KOPT-K1 (cell line): Measurements from ENCODE around the gene PRR20G.

Source experiments
- H3K27ac ChIP-seq: fragments of 200-600 bp; sonication (generic); 2 replicates; pipeline ENCODE4 v1.5.1; 2016; ENCODE audit warnings: antibody characterized with exemption, mild to moderate bottlenecking, low read depth, low read length; ENCODE audit not compliant: poor library complexity, severe bottlenecking
- H3K36me3 ChIP-seq: fragments of 200-600 bp; sonication (generic); 2 replicates; pipeline ENCODE4 v1.5.1; 2017; ENCODE audit warnings: antibody characterized with exemption, mild to moderate bottlenecking, low read length, moderate library complexity; ENCODE audit not compliant: insufficient read depth
- H3K9me3 ChIP-seq: fragments of 200-600 bp; sonication (generic); 2 replicates; pipeline ENCODE4 v1.5.1; 2017; ENCODE audit warnings: antibody characterized with exemption, low read length, mild to moderate bottlenecking; ENCODE audit not compliant: insufficient read depth, poor library complexity, severe bottlenecking

PRR20G gene

GRCh38 chr3:127286571-127287140 lies 1.2 kb downstream of the PRR20G start:
- no peaks in the 10 kb centered on the region for H3K36me3 ChIP-seq
- H3K9me3 ChIP-seq, result peaks cover 10% of the 10 kb centered on the region
- H3K27ac ChIP-seq, result no peak overlapping the region

DNA sequence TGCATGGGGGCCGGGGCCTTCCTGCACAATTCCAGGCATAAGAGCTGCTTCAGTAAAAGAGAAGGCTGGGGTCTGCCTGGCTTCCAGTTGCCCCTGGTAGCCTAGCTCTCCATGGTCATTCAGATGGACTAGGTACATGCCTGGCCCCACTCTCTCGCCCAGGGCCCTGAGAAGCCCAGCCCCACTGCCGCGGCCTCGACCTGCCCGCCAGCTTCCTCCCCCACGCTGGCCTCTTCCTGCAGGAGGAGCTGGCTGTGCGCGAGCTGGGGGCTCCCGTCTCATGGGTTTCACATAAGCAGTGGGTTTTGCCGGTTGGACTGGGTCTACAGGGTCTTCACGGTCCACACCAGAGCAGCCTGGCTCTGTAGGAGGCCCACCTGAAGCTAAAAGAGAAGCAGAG lies 3.6 kb downstream of the PRR20G start:
- no peak overlapping the region for H3K27ac ChIP-seq
- H3K36me3 ChIP-seq, result no peaks in the 10 kb centered on the region
- peaks cover 10% of the 10 kb centered on the region for H3K9me3 ChIP-seq

DNA sequence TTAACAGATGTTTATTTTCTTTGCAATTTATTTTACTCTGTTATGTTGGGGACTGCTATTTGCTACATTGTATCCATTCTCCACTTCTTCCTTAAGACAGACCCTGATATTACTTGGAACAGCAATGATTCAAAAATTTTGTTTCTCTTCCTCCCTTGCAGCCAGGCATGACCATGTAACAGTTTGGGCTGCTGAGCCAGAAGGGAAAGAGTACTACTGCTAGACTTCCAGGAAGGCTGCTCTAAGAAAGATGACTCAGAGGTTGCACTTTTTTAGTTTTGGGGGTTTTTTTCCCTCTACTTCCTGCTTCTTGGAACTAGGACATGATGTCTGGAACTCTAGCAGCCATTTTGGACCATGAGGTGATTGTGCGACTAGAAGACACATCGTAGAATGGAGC lies 10.3 kb downstream of the PRR20G start:
- Histone ChIP-seq H3K27ac (no peak overlapping the region), H3K9me3 (peaks cover 33% of the 10 kb centered on the region), H3K36me3 (no peaks in the 10 kb centered on the region)

DNA sequence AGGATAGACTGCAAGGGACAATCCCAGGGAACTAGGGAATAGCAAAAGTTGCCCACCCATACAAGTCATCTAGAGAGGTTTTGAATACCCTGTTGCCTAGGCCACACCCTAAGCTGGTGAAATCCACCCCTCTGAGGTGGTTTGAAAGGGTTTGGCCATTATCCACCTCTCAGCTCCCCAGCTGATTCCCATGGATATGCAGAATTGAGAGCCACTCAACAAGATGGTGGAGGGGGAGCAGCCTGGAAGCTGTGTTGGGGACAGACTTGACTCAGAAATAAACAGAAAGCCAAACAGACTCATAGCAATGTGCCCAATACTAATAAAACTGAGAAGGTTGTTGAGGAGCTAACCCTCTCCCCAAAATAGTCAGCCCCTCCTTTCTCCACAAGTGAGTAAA lies 10.9 kb downstream of the PRR20G start:
- Histone ChIP-seq H3K36me3 (no peaks in the 10 kb centered on the region), H3K27ac (no peak overlapping the region)

GRCh38 chr3:127276396-127276795 lies 11.4 kb downstream of the PRR20G start:
- Histone ChIP-seq H3K27ac (no peak overlapping the region), H3K36me3 (no peaks in the 10 kb centered on the region), H3K9me3 (peaks cover 36% of the 10 kb centered on the region)

More for the DNA sequence above, 10.9 kb downstream of the PRR20G start:
- peaks cover 31% of the 10 kb centered on the region for H3K9me3 ChIP-seq

DNA sequence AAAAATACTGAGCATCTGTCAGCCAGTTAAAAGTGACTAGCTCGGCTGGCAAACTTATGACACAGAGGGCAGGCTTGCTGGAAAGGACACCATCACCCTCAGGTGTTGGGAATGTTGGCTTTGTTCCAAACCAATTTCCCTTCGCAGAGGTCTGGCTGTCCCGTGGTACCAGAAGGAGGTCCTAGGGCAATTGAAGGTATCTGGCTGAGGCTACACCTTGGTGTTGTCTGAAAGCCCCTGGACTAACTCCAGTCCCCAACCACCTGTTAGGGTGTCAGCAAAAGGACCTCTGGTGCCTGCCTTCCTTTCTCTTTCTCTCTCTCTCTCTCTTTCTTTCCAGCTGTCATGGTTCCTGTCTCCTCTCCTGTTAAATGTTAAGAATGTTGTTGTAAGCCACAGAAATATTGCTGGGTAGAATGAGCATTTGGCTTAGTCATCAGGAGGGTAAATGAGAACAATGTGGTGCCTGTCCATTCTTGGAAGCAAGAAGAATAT lies 12.5 kb downstream of the PRR20G start:
- Histone ChIP-seq H3K9me3 (peaks cover 38% of the 10 kb centered on the region), H3K36me3 (no peaks in the 10 kb centered on the region), H3K27ac (no peak overlapping the region)

GRCh38 chr3:127274200-127274760 lies 13.6 kb downstream of the PRR20G start:
- H3K36me3 ChIP-seq, result no peaks in the 10 kb centered on the region
- no peak overlapping the region for H3K27ac ChIP-seq
- H3K9me3 ChIP-seq, result peaks cover 49% of the 10 kb centered on the region

- Histone ChIP-seq H3K27ac (no peak overlapping the region), H3K9me3 (peaks cover 60% of the 10 kb centered on the region), H3K36me3 (no peaks in the 10 kb centered on the region)
Measured at GRCh38 chr3:127273206-127273605, 14.6 kb downstream of the PRR20G start.

DNA sequence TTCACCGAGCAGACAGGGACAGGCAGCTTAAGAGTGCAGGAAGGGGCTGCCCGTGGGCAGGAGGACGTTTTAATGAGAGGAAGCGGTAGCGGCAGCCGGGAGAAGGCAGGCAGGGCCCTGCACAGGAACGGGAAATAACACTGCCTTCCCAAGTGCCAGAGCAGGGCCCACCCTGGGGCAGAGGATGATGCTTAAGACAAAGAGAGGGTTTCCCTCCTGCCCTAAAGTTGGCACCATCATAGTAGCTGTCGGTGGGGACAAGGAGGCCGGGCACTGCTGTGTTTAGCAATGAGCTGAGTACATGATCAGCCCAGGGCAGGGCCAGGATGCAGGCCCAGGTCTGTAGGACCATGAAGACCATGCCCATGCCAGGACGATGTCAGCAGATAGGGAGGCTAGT lies 21.7 kb downstream of the PRR20G start:
- Histone ChIP-seq H3K27ac (no peak overlapping the region), H3K9me3 (peaks cover 27% of the 10 kb centered on the region), H3K36me3 (no peaks in the 10 kb centered on the region)

- H3K27ac ChIP-seq, result no peak overlapping the region
- peaks cover 27% of the 10 kb centered on the region for H3K9me3 ChIP-seq
- no peaks in the 10 kb centered on the region for H3K36me3 ChIP-seq
Measured at GRCh38 chr3:127265581-127265981, 22.3 kb downstream of the PRR20G start.

DNA sequence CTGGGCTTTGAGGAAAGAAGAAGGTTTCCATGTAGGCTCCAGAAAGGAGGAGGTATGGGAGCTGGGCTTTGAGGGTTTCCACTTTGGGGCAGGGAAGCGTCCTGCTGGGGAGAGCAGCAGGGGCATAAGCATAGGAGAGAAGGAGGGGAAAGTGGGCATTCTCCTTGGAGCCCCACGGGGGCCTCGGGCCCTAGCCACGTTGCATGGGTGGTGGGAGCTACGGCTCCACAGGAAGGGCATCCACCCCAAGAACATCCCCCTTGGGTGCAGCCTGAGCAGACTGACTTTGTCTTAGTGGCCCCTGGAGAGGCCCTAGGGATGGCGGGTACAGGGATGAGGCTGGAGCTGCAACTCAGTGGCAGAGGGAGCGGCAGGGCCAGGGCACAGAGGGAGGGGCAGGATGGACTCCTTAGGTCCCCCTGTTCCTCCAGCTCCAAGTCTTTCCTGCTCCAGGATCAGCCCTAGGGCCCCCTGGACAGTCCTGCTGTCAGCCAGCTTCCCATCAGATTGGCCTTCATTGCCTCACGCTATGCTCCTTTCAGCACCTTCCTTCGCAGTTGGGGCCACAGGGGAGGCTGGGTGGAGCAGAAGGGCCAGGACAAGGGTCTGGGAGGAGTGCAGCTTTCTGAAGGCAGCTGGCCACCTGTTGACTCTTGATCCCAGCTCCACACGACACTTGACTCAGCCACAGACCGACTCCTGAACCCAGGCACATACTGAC lies 22.9 kb downstream of the PRR20G start:
- no peak overlapping the region for H3K27ac ChIP-seq
- peaks cover 21% of the 10 kb centered on the region for H3K9me3 ChIP-seq
- no peaks in the 10 kb centered on the region for H3K36me3 ChIP-seq

GRCh38 chr3:127264292-127264691 lies 23.6 kb downstream of the PRR20G start:
- no peaks in the 10 kb centered on the region for H3K36me3 ChIP-seq
- H3K9me3 ChIP-seq, result peaks cover 15% of the 10 kb centered on the region
- H3K27ac ChIP-seq, result no peak overlapping the region

DNA sequence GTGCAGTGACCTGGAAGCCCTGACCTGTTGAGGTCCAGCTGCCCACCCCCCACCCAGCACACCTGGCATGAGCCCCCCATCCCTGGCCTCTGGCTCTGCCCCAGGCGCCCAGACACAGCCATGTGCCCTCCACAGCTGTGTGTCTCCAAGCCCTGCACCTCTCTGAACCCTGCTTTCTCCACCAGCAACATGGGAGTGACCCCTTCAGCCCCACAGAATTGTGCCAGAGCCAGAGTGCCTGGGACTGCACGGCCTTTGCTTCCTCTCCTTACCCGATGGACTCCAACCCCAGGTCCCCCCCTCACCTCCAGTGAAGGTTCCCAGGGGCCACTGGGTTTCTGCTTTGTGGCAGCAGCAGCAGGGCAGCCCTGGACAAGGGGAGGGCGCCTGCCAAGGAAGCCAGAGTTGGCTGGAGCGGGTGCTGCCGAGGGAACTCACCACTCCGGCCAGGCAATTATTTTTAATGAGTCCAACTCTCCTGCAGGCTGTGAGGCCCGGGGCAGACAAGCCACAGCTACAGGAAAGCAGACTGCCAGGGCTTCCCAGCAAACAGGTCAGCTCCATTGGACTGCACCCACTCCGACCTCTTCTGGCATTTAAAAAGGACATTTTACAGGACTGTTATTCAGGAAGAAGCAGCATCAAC lies 24.1 kb downstream of the PRR20G start:
- Histone ChIP-seq H3K9me3 (peaks cover 9% of the 10 kb centered on the region), H3K36me3 (no peaks in the 10 kb centered on the region), H3K27ac (no peak overlapping the region)

GRCh38 chr3:127263037-127263436 lies 24.8 kb downstream of the PRR20G start:
- H3K9me3 ChIP-seq, result peaks cover 2% of the 10 kb centered on the region
- H3K36me3 ChIP-seq, result no peaks in the 10 kb centered on the region
- no peak overlapping the region for H3K27ac ChIP-seq

- no peak overlapping the region for H3K27ac ChIP-seq
- no peaks in the 10 kb centered on the region for H3K9me3 ChIP-seq
- H3K36me3 ChIP-seq, result no peaks in the 10 kb centered on the region
Measured at GRCh38 chr3:127262533-127262932, 25.3 kb downstream of the PRR20G start.
